ENCODE data around the gene TBC1D25.
"Not testable (repeated sequence)": the region's sequence is repeated elsewhere in the genome, so short reads cannot be mapped to it uniquely, and the experiment has no call there.

Gene TBC1D25

DNA sequence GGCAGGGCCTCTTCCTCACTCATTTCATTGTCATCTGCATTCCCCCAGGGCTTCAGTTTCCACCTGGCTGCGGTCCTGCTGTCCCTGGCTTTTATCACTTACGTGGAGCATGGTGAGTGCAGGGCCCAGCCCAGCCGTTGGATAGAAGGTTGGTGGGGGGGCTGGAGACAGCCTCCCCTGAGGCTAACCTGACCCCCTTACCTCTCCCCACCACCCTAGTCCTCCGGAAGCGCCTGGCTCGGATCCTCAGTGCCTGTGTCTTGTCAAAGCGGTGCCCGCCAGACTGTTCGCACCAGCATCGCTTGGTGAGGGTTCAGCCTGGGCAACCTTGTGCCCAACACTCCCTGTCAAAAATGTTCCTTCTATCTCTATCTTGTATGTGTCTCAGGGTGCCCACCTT lies 23.7 kb upstream of the TBC1D25 start:
- DNase-seq (ENCODE audit: low spot score): no peak
- TF ChIP-seq, protein P1, sequence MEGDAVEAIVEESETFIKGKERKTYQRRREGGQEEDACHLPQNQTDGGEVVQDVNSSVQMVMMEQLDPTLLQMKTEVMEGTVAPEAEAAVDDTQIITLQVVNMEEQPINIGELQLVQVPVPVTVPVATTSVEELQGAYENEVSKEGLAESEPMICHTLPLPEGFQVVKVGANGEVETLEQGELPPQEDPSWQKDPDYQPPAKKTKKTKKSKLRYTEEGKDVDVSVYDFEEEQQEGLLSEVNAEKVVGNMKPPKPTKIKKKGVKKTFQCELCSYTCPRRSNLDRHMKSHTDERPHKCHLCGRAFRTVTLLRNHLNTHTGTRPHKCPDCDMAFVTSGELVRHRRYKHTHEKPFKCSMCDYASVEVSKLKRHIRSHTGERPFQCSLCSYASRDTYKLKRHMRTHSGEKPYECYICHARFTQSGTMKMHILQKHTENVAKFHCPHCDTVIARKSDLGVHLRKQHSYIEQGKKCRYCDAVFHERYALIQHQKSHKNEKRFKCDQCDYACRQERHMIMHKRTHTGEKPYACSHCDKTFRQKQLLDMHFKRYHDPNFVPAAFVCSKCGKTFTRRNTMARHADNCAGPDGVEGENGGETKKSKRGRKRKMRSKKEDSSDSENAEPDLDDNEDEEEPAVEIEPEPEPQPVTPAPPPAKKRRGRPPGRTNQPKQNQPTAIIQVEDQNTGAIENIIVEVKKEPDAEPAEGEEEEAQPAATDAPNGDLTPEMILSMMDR (IDR thresholded peaks at IDR 0.05; ENCODE audit: extremely low read depth, missing control alignments): no peak

DNA sequence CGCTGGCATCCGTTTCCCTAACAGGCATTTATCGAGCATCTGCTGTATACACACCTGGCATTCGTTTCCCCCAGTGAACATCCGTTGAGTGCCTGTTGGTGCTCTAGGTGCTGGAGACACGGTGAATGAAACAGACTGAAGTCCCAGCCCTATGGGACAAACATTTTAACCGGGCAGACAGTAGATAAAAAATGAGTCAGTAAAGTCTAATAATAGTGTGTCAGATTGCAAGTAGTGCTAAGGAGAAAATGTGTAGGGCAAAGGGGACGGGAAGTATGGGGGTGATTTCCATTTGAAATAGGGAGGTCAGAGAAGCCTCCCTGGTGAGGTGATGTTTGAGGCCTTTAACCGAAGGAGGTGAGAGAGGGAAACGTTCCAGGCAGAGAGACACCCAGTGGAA lies 23.2 kb upstream of the TBC1D25 start:
- TF ChIP-seq, protein P1 (IDR thresholded peaks at IDR 0.05; ENCODE audit: extremely low read depth, missing control alignments): no peak

DNA sequence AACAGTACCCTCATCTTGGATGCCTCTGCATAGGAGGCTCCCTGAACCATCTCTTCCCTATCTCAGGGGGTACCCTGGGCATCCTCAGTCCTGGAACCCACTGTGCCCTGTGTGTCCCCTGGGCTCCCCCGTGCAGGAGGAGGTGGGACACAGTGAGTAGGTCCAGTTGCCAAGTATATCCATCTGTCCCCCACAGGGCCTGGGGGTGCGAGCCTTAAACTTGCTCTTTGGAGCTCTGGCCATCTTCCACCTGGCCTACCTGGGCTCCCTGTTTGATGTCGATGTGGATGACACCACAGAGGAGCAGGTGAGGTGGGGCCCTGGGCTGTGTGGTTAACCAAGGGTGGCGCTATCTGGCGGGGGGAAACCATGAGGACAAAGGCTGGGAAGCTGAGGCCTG lies 22.5 kb upstream of the TBC1D25 start:
- TF ChIP-seq, protein P1 (IDR thresholded peaks at IDR 0.05; ENCODE audit: extremely low read depth, missing control alignments): no peak
- no peak for DNase-seq (ENCODE audit: low spot score)

More for the DNA sequence above, 23.2 kb upstream of the TBC1D25 start:
- no peak for DNase-seq (ENCODE audit: low spot score)

DNA sequence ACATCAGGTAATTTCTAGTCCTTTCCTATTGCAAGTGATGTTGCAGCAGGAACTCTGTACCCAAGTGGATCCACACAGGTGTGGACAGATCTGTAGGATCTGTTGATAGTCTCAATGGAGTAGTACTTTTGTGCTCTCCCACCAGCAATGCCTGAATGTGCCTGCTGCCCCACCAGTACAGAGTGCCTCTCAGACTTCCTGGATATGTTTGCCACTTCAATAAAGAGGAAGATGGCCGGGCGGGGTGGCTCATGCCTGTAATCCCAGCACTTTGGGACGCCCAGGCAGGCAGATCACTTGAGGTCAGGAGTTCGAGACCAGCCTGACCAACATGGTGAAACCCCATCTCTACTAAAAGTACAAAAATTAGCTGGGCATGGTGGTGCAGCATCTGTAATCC lies 20.0 kb upstream of the TBC1D25 start:
- DNase-seq (ENCODE audit: low spot score): not testable (repeated sequence)

DNA sequence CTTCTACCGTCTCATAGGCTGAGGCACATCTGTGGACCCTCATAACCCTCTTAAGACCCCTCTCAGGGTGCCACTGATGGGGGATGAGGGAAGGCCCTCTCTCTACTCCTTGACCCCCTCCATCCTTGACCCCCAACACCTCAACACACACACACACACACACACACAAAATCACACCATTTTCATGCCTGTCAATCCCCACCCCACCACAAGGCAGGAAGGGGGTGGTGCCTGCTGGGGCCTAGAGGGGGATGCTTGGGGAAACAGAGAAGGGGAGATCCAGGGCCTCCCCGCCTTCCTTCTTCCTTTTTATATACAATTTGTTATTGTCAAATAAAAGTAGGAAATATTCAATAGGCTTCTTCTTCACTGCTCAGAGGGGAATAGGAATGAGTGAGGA lies 19.1 kb upstream of the TBC1D25 start:
- no peak for DNase-seq (ENCODE audit: low spot score)
- TF ChIP-seq, protein P1 (IDR thresholded peaks at IDR 0.05; ENCODE audit: extremely low read depth, missing control alignments): no peak

DNA sequence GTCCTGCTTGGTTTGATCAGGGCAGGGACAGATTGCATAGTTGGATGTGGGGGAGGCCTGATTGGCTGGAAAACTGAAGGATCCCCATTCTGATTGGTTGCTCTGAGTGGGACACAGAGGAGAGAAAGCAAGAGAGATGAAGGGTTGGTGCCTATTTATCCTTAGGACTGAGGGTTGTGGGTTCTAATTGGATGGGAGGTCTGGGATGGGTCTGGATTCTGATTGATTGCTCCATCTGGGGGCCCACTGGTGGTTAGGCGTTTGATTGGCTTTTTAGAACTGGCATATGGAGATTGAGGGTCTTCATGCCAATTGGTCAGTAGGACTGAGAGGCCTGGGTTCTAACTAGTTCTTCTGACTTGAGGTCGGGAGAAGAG lies 18.6 kb upstream of the TBC1D25 start:
- no peak for DNase-seq (ENCODE audit: low spot score)
- TF ChIP-seq, protein P1 (IDR thresholded peaks at IDR 0.05; ENCODE audit: extremely low read depth, missing control alignments): no peak

DNA sequence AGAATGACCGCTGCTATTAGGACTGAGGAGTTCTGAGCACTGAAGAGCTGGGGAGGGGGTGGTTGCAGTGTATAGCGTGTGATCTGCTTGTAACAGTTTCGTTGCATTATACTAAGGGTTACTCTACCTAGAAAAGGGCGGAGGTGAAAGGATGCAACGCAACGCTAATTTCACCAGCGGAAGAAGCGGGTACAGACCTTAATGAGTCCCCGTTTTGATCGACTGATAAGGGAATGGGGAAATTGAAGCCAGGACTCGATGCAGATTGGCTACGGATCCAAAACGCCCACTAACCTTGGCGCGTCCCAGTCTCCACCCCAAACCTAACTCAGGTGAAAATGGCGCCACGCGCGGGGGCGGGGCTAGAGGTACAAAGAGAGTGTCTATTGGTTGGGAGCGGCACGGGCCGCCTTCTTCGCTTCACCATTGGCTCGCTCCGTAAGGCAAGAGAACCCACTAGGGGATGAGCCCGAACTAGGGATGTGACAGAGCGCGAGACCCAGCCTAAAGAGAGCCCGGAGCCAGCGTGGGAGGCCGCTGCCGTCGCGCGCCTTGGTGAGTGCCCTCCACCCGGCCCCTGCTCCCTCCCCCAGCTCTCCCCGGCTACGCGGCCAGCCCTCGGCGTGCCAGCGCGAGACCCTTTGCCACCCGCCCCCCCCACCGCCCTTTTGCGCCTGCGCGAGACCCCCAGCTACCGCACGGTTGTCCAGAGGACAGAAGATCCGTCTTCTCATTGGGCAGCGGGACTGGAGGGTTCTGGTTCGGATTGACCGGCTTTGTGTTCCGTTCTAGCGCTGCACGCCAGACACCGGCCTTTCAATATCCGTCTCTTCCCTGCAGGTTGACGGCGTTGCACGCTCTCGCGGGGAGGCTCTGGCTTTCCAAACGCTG lies 17.9 kb upstream of the TBC1D25 start, which contains the start of gene EBP:
Gene EBP, plus strand, starts transcription at position 456 of the 891 bp plus-strand sequence. CDS start 1,964 bp downstream, outside the sequence.
- peak; percentile 92 for DNase-seq (ENCODE audit: low spot score)
- TF ChIP-seq, protein P1 (IDR thresholded peaks at IDR 0.05; ENCODE audit: extremely low read depth, missing control alignments): no peak

DNA sequence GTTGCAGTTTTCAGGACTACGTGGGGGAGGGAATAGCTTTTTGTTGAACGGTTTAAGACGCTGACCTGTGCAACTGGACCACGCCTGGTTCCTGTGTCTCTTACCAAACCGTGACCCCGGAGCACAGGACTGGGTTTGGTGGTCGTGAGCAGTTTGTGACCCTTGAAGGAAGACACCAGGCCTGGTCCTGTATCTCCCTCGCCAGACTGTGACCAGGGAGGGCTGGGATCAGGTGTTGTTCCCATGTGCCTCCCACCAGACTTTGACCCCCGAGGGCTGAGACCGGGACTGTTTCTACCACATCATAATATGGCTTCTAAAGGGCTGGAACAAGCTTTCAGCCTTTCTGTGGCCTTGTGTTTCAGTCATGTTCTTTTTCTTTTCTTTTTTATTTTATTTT lies 17.2 kb upstream of the TBC1D25 start:
- TF ChIP-seq, protein P1 (IDR thresholded peaks at IDR 0.05; ENCODE audit: extremely low read depth, missing control alignments): no peak
- DNase-seq (ENCODE audit: low spot score): no peak
